ENCODE data around the gene SLC9A6.

SLC9A6 gene

GRCh38 chrX:135975421-135975820, 9.8 kb upstream of the SLC9A6 start:
- DNase-seq (ENCODE audit: low read depth), result no peak
- in situ Hi-C loops (cut with HindIII; ENCODE audit: low sequenced_read_pairs), result no loop called here
- H3K4me3 ChIP-seq (ENCODE audit: low read depth, low read length), result no peak overlapping the region
- no peak for TF ChIP-seq CTCF (IDR thresholded peaks at IDR 0.05; ENCODE audit: low read depth, low read length, missing control alignments)

GRCh38 chrX:135977611-135978010, 7.6 kb upstream of the SLC9A6 start:
- no peak for TF ChIP-seq CTCF (IDR thresholded peaks at IDR 0.05; ENCODE audit: low read depth, low read length, missing control alignments)
- in situ Hi-C loops (cut with HindIII; ENCODE audit: low sequenced_read_pairs), result no loop called here
- no peak for DNase-seq (ENCODE audit: low read depth)
- H3K4me3 ChIP-seq (ENCODE audit: low read depth, low read length), result no peak overlapping the region

- DNase-seq (ENCODE audit: low read depth), result no peak
- in situ Hi-C loops (cut with HindIII; ENCODE audit: low sequenced_read_pairs), result no loop called here
- H3K4me3 ChIP-seq (ENCODE audit: low read depth, low read length), result no peak overlapping the region
- no peak for TF ChIP-seq CTCF (IDR thresholded peaks at IDR 0.05; ENCODE audit: low read depth, low read length, missing control alignments)
Measured at GRCh38 chrX:135981010-135981409, 4.2 kb upstream of the SLC9A6 start.

GRCh38 chrX:135981668-135982067, 3.6 kb upstream of the SLC9A6 start:
- TF ChIP-seq CTCF (IDR thresholded peaks at IDR 0.05; ENCODE audit: low read depth, low read length, missing control alignments), result no peak
- no peak overlapping the region for H3K4me3 ChIP-seq (ENCODE audit: low read depth, low read length)
- no peak for DNase-seq (ENCODE audit: low read depth)
- in situ Hi-C loops (cut with HindIII; ENCODE audit: low sequenced_read_pairs), result no loop called here

- in situ Hi-C loops (cut with HindIII; ENCODE audit: low sequenced_read_pairs), result no loop called here
- TF ChIP-seq CTCF (IDR thresholded peaks at IDR 0.05; ENCODE audit: low read depth, low read length, missing control alignments), result no peak
- no peak for DNase-seq (ENCODE audit: low read depth)
- H3K4me3 ChIP-seq (ENCODE audit: low read depth, low read length), result no peak overlapping the region
Measured at GRCh38 chrX:135982860-135983259, 2.4 kb upstream of the SLC9A6 start.

GRCh38 chrX:135984256-135984655, 979 bp upstream of the SLC9A6 start:
- no peak overlapping the region for H3K4me3 ChIP-seq (ENCODE audit: low read depth, low read length)
- no peak for TF ChIP-seq CTCF (IDR thresholded peaks at IDR 0.05; ENCODE audit: low read depth, low read length, missing control alignments)
- DNase-seq (ENCODE audit: low read depth), result no peak
- in situ Hi-C loops (cut with HindIII; ENCODE audit: low sequenced_read_pairs), result no loop called here

- DNase-seq (ENCODE audit: low read depth), result no peak
- in situ Hi-C loops (cut with HindIII; ENCODE audit: low sequenced_read_pairs), result no loop called here
- no peak for TF ChIP-seq CTCF (IDR thresholded peaks at IDR 0.05; ENCODE audit: low read depth, low read length, missing control alignments)
- H3K4me3 ChIP-seq (ENCODE audit: low read depth, low read length), result peak overlapping the region; percentile 67
Measured at GRCh38 chrX:135984791-135985156, 461 bp upstream of the SLC9A6 start.
